Subcutaneous adipose tissue (tissue), 4 donors: Measurements from ENCODE around the gene PDE4B. TPM values are rescaled to one million over a fixed set of nuclear protein-coding genes. Genes with fewer than 3 reads are reported as not detected.

Experiments
- CTCF ChIP-seq: fragments of 450-650 bp; IDR thresholded peaks from one replicate; pipeline ENCODE4 v1.5.1; 2016; ENCODE audit warnings: low read depth, mild to moderate bottlenecking, control low read depth, antibody characterized with exemption, moderate library complexity
- total RNA-seq, 4 donors: library from RNA; depleted of rRNA; stranded (reverse); fragments of >200 nt; gene quantifications; one replicate each; pipeline ENCODE4 v1.1.0, GENCODE V29; 2016

The PDE4B gene
- total RNA-seq, 4 donors from 2014 or later: 8.5 to 31.8 (median 15.5) TPM

GRCh38 chr1:66217561-66217960 lies 424.9 kb downstream of the PDE4B start:
- TF ChIP-seq CTCF: no peak

GRCh38 chr1:66220477-66220876 lies 427.8 kb downstream of the PDE4B start:
- TF ChIP-seq CTCF: no peak

GRCh38 chr1:66223681-66224080 lies 431.0 kb downstream of the PDE4B start:
- no peak for TF ChIP-seq CTCF

- TF ChIP-seq CTCF: no peak
Observed at GRCh38 chr1:66226985-66227384, 434.3 kb downstream of the PDE4B start.

- TF ChIP-seq CTCF: no peak
Observed at GRCh38 chr1:66227966-66228365, 435.3 kb downstream of the PDE4B start.

- no peak for TF ChIP-seq CTCF
Observed at GRCh38 chr1:66231217-66231616, 438.5 kb downstream of the PDE4B start.

GRCh38 chr1:66231681-66232463 lies 439.2 kb downstream of the PDE4B start:
- TF ChIP-seq CTCF: no peak
